Tibial nerve (tissue), 3 donors: ENCODE data around the gene IL36RN.

Experiments used
- CTCF ChIP-seq, 5 experiments: fragments of 200-600 bp in 3 of 5; fragments of 450-650 bp in 2 of 5; sonication (generic) in 3 of 5; IDR thresholded peaks; one replicate each; pipeline ENCODE4 v1.5.1; 2016 to 2019; ENCODE audit warnings: antibody characterized with exemption in 5 of 5, mild to moderate bottlenecking in 3 of 5, moderate library complexity in 2 of 5
- POLR2A ChIP-seq, 2 donors: fragments of 450-650 bp; IDR thresholded peaks; one replicate each; pipeline ENCODE4 v1.6.1; 2017; ENCODE audit warnings: antibody characterized with exemption in 2 of 2, mild to moderate bottlenecking in 2 of 2, moderate library complexity in 2 of 2

DNA sequence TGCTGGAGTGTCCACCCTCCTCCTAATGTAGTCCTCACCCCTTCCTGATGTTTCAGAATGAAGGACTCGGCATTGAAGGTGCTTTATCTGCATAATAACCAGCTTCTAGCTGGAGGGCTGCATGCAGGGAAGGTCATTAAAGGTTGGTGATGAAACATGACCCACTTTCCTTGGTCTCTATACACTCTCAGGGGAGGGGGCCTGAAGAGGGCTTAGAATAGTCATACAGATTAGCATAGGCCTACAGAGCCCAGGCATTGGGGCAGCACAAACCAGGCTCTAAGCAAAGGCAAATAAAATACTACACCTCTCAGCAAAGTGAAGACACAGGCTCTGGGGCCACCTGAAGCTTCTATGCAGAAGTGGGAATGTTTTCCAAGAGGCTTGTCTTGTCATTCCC, 1.8 kb downstream of the IL36RN start:
- TF ChIP-seq CTCF (IDR thresholded peaks at IDR 0.05) (no peak), POLR2A (IDR thresholded peaks at IDR 0.05) (no peak)
